HepG2 (cell line): ENCODE data around the gene SPNS1. TPM values are rescaled to one million over a fixed set of nuclear protein-coding genes. Genes with fewer than 3 reads are reported as not detected.

Experiments
- ELF4 ChIP-seq: sonication (generic); formaldehyde crosslinking; IDR thresholded peaks from 2 replicates; pipeline ENCODE4 v1.5.0; 2020; ENCODE audit warnings: missing genetic modification reagents, mild to moderate bottlenecking, moderate library complexity, borderline replicate concordance
- ELK4 ChIP-seq: sonication (generic); formaldehyde crosslinking; IDR thresholded peaks from 2 replicates; pipeline ENCODE4 v1.9.0; 2021; ENCODE audit warnings: missing genetic modification reagents, borderline replicate concordance
- GABPB1 ChIP-seq: IDR thresholded peaks from 2 replicates; pipeline ENCODE4 v1.6.1; 2016; ENCODE audit warnings: mild to moderate bottlenecking, missing genetic modification reagents, moderate library complexity, missing compliant biosample characterization
- GPN1 ChIP-seq: sonication (generic); formaldehyde crosslinking; IDR thresholded peaks from 2 replicates; pipeline ENCODE4 v1.5.1; 2020; ENCODE audit warnings: missing genetic modification reagents, borderline replicate concordance
- KDM6A ChIP-seq: IDR thresholded peaks from 2 replicates; pipeline ENCODE4 v1.6.1; 2016; ENCODE audit warnings: low read depth
- KLF11 ChIP-seq: IDR thresholded peaks from 2 replicates; pipeline ENCODE4 v1.6.1; 2016; ENCODE audit warnings: missing compliant biosample characterization
- NCOA1 ChIP-seq: sonication (generic); formaldehyde crosslinking; IDR thresholded peaks from 2 replicates; pipeline ENCODE4 v1.9.0; 2021; ENCODE audit warnings: missing genetic modification reagents
- NFAT5 ChIP-seq: sonication (generic); formaldehyde crosslinking; IDR thresholded peaks from 2 replicates; pipeline ENCODE4 v1.4.0; 2020; ENCODE audit warnings: missing genetic modification reagents
- PRDM10 ChIP-seq: sonication (generic); formaldehyde crosslinking; IDR thresholded peaks from 2 replicates; pipeline ENCODE4 v1.4.0; 2020; ENCODE audit warnings: low read depth, missing genetic modification reagents
- TERF1 ChIP-seq: sonication (generic); formaldehyde crosslinking; IDR thresholded peaks from 2 replicates; pipeline ENCODE4 v1.8.0; 2022; ENCODE audit warnings: mild to moderate bottlenecking, missing genetic modification reagents, moderate library complexity
- ZBTB49 ChIP-seq: sonication (generic); formaldehyde crosslinking; IDR thresholded peaks from 2 replicates; pipeline ENCODE4 v1.4.0; 2020; ENCODE audit warnings: missing genetic modification reagents, borderline replicate concordance
- ZNF34 ChIP-seq: sonication (generic); formaldehyde crosslinking; IDR thresholded peaks from 2 replicates; pipeline ENCODE4 v1.4.0; 2020; ENCODE audit warnings: mild to moderate bottlenecking, missing genetic modification reagents, borderline replicate concordance
- polyA plus RNA-seq, 8 experiments: library from polyadenylated mRNA; depleted of rRNA in 3 of 8; stranded (reverse) in 7 of 8; unstranded in 1 of 8; fragments of >200 nt; fragmentation: Illumina TruSeq in 4 of 8; extraction: Trizol in 4 of 8; gene quantifications; 2 replicates each; pipeline versions ENCODE4 v1.2.1 to v1.2.3, GENCODE V29; 2011 to 2016; ENCODE audit warnings: low read depth in 4 of 8, missing spikeins in 1 of 8, mixed read lengths in 1 of 8; ENCODE audit not compliant: insufficient read depth in 1 of 8
- total RNA-seq, 5 experiments: library from RNA; depleted of rRNA; stranded (reverse); fragments of >200 nt; fragmentation: Illumina TruSeq; extraction: Trizol; gene quantifications; 2 replicates each; pipeline ENCODE4 v1.2.3, GENCODE V29; 2016; ENCODE audit warnings: low read depth in 1 of 5

Gene SPNS1
- total and polyA plus RNA-seq, 2 of the 13 experiments (the other 11 are each of a cell fraction or from before 2014, with no cell fraction given) = 25.6 to 38.8 TPM

GRCh38 chr16:28950648-28951409 lies 23.7 kb upstream of the SPNS1 start, which contains the start of gene NFATC2IP (continued):
- TF ChIP-seq PRDM10 (peak; percentile 28), NCOA1 (CRISPR knock-in tag) (no peak), ELF4 (peak; percentile 68; the same call in 1 of the 2 replicates), TERF1 (CRISPR knock-in tag) (no peak), GABPB1 (CRISPR knock-in tag) (peak; percentile 95), GPN1 (CRISPR knock-in tag) (no peak), KLF11 (peak; percentile 85; the same call in 1 of the 2 replicates), ELK4 (CRISPR knock-in tag) (no peak), NFAT5 (no peak; the same call in 1 of the 2 replicates), KDM6A (CRISPR knock-in tag) (no peak), ZBTB49 (CRISPR knock-in tag) (no peak), ZNF34 (CRISPR knock-in tag) (no peak; the same call in 1 of the 2 replicates)
